ENCODE data around the gene MRM2. TPM values are rescaled to one million over a fixed set of nuclear protein-coding genes. Genes with fewer than 3 reads are reported as not detected.

MRM2 gene
- total and polyA plus RNA-seq, 2 donors from 2014 or later, result 25.6 TPM

- Histone ChIP-seq H3K4me3 (ENCODE audit: low read length in 3 of 3) (no peak overlapping the region), H3K4me1 (ENCODE audit: control insufficient read depth in 2 of 3, insufficient read depth in 2 of 3, low read depth in 1 of 3, low read length in 3 of 3) (peaks cover 0 to 2% (median 0%) of the 10 kb centered on the region in 3 donors), H3K27me3 (ENCODE audit: control insufficient read depth, insufficient read depth, low read length) (no peaks in the 10 kb centered on the region), H3K9ac (ENCODE audit: low read length in 3 of 3) (no peak overlapping the region), H3K9me3 (ENCODE audit: control insufficient read depth in 2 of 3, insufficient read depth in 1 of 3, low read length in 3 of 3) (no peaks in the 10 kb centered on the region), H3K27ac (ENCODE audit: low read depth in 2 of 2, low read length in 2 of 2) (peak overlapping the region in 1 of 2 donors; percentile 51), H3K36me3 (ENCODE audit: control insufficient read depth in 2 of 3, insufficient read depth in 3 of 3, low read length in 3 of 3) (no peaks in the 10 kb centered on the region)
- TF ChIP-seq CTCF (IDR thresholded peaks at IDR 0.05; ENCODE audit: borderline replicate concordance, extremely low read depth, insufficient read depth), result no peak
- intact Hi-C loops (cut with DNase I), result no loop called here
- DNase-seq (peak in 2 of 5 donors; percentile 58 to 90), FAIRE-seq (no peak)
Measured at GRCh38 chr7:2248984-2249694, 7.1 kb upstream of the MRM2 start.

GRCh38 chr7:2247141-2247995 lies 5.4 kb upstream of the MRM2 start:
- DNase-seq, result peak in 2 of 5 donors; percentile 47 to 69
- peak; percentile 51 for TF ChIP-seq CTCF (IDR thresholded peaks at IDR 0.05; ENCODE audit: borderline replicate concordance, extremely low read depth, insufficient read depth)
- FAIRE-seq, result no peak
- Histone ChIP-seq H3K9me3 (ENCODE audit: control insufficient read depth in 2 of 3, insufficient read depth in 1 of 3, low read length in 3 of 3) (no peaks in the 10 kb centered on the region), H3K27ac (ENCODE audit: low read depth in 2 of 2, low read length in 2 of 2) (no peak overlapping the region), H3K4me1 (ENCODE audit: control insufficient read depth in 2 of 3, insufficient read depth in 2 of 3, low read depth in 1 of 3, low read length in 3 of 3) (peaks cover 0 to 7% (median 4%) of the 10 kb centered on the region in 3 donors), H3K4me3 (ENCODE audit: low read length in 3 of 3) (no peak overlapping the region), H3K36me3 (ENCODE audit: control insufficient read depth in 2 of 3, insufficient read depth in 3 of 3, low read length in 3 of 3) (no peaks in the 10 kb centered on the region), H3K27me3 (ENCODE audit: control insufficient read depth, insufficient read depth, low read length) (no peaks in the 10 kb centered on the region), H3K9ac (ENCODE audit: low read length in 3 of 3) (no peak overlapping the region)
- intact Hi-C loops (cut with DNase I), result no loop called here

GRCh38 chr7:2245883-2246675 lies 4.1 kb upstream of the MRM2 start:
- Histone ChIP-seq H3K9me3 (ENCODE audit: control insufficient read depth in 2 of 3, insufficient read depth in 1 of 3, low read length in 3 of 3) (no peaks in the 10 kb centered on the region), H3K4me3 (ENCODE audit: low read length in 3 of 3) (no peak overlapping the region), H3K4me1 (ENCODE audit: control insufficient read depth in 2 of 3, insufficient read depth in 2 of 3, low read depth in 1 of 3, low read length in 3 of 3) (peaks cover 0 to 12% (median 5%) of the 10 kb centered on the region in 3 donors), H3K36me3 (ENCODE audit: control insufficient read depth in 2 of 3, insufficient read depth in 3 of 3, low read length in 3 of 3) (no peaks in the 10 kb centered on the region), H3K27me3 (ENCODE audit: control insufficient read depth, insufficient read depth, low read length) (no peaks in the 10 kb centered on the region), H3K9ac (ENCODE audit: low read length in 3 of 3) (no peak overlapping the region), H3K27ac (ENCODE audit: low read depth in 2 of 2, low read length in 2 of 2) (no peak overlapping the region)
- no peak for TF ChIP-seq CTCF (IDR thresholded peaks at IDR 0.05; ENCODE audit: borderline replicate concordance, extremely low read depth, insufficient read depth)
- peak in 1 of 5 donors; percentile 69 for DNase-seq
- intact Hi-C loops (cut with DNase I), result no loop called here
- FAIRE-seq, result no peak
